ENCODE measurements around the gene ITGAD.

Gene ITGAD

GRCh38 chr16:31365131-31365865 is 27.8 kb upstream of the ITGAD start:
- no peak for DNase-seq

- DNase-seq, result no peak
Measured at GRCh38 chr16:31367853-31368252, 25.3 kb upstream of the ITGAD start.

GRCh38 chr16:31371008-31371407 is 22.1 kb upstream of the ITGAD start:
- no peak for DNase-seq

DNA sequence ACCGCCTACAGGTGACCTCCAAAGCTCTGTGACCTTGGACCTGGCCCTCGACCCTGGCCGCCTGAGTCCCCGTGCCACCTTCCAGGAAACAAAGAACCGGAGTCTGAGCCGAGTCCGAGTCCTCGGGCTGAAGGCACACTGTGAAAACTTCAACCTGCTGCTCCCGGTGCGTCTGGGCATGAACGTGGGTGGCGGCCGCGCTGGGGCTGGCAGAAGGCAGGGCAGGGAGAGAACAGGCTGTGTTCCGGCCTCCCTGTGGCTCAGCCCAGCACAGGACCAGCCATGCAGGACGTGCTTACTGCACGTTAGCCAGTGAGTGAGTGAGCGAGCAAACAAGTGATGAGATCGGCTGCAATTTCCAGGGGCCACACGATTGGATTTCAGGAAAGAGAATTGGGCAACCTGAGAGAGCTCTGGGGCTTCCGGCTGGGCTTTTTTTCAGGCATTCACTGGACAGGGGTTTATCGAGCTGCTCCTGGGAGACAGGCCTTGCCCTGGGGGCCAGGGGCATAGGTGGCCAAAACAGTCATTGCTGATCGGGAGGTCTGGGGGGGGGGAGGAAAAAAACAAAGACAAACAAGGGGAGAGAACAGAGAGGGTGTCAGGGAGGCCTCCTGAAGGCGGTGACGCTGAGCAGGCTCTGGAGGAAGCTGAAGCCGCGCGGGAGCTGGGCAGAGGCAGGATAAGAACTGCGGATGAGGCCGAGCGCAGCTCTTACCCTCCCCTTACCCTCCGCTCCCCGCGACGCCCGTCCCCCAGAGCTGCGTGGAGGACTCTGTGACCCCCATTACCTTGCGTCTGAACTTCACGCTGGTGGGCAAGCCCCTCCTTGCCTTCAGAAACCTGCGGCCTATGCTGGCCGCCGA is 21.3 kb upstream of the ITGAD start:
- no peak for DNase-seq

- DNase-seq, result no peak
Measured at GRCh38 chr16:31373235-31373634, 19.9 kb upstream of the ITGAD start.

GRCh38 chr16:31375231-31375630 is 17.9 kb upstream of the ITGAD start:
- no peak for DNase-seq

DNA sequence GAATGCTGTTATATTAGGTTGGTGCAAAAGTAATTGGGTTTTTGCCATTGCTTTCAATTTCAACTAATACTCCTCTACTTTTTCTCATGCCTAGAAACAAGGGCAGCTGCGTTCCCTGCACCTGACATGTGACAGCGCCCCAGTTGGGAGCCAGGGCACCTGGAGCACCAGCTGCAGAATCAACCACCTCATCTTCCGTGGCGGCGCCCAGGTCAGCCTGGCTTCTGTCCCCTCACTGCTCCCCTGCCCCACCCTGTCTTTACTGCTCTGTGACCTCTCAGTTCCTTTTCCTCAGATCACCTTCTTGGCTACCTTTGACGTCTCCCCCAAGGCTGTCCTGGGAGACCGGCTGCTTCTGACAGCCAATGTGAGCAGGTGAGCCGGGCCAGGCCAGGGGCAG is 16.4 kb upstream of the ITGAD start:
- DNase-seq, result no peak

GRCh38 chr16:31377210-31377903 is 15.8 kb upstream of the ITGAD start:
- DNase-seq, result no peak

DNA sequence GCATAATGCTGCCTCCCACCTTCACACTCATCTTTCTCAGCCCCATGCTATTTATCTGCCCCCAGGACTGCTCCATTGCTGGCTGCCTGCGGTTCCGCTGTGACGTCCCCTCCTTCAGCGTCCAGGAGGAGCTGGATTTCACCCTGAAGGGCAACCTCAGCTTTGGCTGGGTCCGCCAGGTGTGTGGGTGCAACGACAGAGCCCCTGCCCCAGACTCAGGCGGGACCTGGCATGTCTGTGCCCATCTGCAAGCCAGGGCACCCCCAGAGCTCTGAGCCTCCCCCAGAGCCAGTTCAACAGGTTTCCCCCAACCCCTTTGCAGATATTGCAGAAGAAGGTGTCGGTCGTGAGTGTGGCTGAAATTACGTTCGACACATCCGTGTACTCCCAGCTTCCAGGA is 12.9 kb upstream of the ITGAD start:
- no peak for DNase-seq

DNA sequence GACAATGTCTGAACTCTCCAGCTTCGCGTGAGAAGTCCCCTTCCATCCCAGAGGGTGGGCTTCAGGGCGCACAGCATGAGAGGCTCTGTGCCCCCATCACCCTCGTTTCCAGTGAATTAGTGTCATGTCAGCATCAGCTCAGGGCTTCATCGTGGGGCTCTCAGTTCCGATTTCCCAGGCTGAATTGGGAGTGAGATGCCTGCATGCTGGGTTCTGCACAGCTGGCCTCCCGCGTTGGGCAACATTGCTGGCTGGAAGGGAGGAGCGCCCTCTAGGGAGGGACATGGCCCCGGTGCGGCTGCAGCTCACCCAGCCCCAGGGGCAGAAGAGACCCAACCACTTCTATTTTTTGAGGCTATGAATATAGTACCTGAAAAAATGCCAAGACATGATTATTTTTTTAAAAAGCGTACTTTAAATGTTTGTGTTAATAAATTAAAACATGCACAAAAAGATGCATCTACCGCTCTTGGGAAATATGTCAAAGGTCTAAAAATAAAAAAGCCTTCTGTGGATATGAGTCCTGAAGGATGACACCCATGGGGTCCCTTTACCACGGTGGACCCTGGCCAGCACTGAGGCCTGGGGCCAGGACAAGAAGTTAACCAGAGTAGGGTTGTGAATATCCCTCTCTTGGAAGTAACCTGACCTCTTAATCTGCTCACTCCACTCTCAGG is 10.5 kb upstream of the ITGAD start:
- DNase-seq, result peak; percentile 66

- DNase-seq, result no peak
Measured at GRCh38 chr16:31385680-31386079, 7.5 kb upstream of the ITGAD start.

- DNase-seq, result no peak
Measured at GRCh38 chr16:31386157-31386984, 6.8 kb upstream of the ITGAD start.

DNA sequence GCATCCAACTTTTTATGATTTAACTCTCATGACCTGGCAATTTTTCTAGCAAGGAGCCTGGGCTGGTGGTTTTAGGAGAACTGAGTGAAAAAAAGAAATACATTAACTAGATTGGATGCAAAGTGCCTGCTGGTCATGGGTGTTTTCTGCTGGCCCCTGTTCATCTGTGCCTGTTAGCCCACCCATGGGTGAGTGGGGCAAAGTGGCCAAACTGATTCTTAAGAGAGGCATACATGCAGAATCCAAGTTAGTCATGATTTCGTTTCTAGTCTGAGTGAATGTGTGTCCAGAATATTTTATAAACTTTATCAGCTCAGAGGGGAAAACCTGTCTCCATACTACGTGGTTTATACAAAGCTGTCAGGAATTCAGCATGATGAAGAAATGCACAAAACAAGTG is 4.6 kb upstream of the ITGAD start:
- no peak for DNase-seq

DNA sequence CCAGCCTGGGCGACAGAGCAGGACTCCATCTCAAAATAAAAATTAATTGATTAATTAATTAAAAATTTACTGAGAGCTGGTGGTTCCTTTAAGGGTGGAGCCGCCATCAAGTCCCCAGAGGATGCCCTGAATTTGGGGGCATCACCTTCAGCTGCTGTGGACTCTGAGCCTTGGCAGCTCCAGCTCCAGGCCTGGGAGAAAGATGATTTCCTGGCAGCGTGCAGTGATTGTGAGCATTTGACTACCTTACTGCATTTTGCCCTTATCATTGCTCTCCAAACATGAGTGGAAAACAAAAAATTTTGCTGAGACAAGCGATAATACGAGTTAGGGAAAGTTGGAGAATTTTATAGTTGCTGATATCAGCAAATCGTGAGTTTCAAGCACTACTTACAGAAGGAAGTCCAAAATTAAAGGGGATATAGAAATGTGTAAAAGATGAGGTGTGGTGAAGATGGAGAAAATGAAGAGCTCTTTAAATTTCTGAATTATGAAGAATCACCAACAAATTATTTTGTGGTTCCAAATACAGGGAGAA is 2.6 kb upstream of the ITGAD start:
- DNase-seq, result no peak

- no peak for DNase-seq
Measured at GRCh38 chr16:31395647-31396046, 2.5 kb downstream of the ITGAD start.

DNA sequence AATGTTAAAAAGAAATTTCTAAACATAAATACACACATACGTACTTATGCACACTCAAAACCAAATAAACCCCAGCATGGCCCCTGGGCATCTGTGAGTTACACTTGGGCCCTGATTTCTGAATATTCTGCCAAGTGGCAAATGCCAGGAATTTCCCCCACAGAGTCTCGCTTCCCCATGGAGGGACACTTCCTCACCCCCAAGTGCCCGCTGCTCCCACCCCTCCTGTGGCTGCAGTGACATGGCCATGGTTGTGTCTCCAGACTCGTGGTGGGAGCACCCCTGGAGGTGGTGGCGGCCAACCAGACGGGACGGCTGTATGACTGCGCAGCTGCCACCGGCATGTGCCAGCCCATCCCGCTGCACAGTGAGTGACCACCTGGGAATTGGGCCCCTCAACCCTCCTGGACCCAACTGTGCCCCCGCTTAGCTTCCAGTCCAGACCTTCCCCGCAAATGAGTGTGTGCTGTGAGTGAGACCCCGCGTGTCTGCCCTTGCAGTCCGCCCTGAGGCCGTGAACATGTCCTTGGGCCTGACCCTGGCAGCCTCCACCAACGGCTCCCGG is 4.0 kb downstream of the ITGAD start:
- no peak for DNase-seq

DNA sequence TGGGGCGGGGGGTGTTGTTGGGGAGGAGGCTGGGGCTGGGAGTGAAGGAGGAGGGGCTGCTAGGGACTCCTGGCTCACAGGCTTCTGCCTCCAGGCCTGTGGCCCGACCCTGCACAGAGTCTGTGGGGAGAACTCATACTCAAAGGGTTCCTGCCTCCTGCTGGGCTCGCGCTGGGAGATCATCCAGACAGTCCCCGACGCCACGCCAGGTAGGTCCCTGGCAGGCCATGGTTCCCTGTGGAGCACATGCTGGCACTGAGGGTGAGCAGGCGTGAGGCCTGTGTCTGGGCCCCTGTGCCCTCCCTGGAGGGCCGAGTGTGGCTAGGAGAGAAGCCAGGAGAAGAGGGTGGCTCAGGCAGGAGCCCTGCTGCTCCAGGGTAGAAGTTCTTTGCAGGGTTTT is 4.6 kb downstream of the ITGAD start:
- no peak for DNase-seq

GRCh38 chr16:31400191-31400590 is 7.1 kb downstream of the ITGAD start:
- DNase-seq, result no peak

- DNase-seq, result no peak
Measured at GRCh38 chr16:31401436-31401835, 8.3 kb downstream of the ITGAD start.

DNA sequence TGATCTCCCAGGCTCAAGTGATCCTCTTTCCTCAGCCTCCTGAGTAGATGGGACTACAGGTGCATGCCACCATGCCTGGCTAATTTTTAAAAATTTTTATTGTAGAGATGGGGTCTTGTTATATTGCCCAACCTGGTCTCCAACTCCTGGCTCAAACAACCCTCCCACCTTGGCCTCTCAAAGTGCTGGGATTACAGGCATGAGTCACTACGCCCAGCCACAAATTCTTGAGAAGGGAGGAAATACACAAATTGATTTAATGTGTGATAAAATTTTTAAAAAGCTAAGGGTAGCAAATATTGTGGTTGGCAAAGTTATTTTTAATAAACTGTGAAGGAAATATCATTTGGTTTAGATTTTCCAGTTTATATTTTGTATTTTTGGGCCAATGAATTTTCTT is 9.6 kb downstream of the ITGAD start:
- DNase-seq, result no peak

DNA sequence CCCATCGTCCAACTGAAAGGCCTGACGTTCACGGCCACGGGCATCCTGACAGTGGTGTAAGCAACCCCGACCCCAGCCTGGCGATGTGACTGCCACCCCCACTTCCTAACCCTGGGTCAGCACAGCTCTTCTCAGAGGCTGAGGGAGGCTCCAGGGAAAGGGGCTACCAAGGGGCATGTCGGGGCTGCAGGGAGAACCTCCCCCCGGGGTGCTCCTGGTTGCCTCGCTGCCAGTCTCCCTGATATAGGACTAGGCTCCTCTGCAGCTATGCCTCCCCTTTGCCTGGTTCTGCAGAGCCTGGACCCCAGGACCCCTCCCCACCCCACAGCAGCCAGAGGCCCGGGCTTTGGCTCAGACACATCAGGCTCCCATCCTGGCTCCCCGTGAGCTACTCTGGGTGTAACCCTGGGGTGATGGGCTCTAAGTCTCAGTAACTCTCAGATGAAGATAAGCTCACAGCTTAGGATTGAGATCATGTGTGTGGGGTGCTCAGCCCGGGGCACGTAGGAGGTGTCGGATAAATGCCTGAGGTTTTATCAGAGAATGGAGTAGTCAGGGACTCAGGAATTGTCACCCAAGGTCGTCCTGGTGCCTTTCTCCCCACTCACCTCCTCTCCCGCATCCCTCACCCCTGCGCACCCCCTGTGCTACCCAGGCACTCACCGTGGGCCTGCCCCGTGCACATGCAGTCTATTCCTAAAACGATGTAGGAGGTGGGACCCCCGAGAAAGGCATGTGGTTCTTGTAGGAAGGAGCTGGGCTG is 10.6 kb downstream of the ITGAD start:
- DNase-seq, result no peak
